Tibial artery (tissue), 4 donors: ENCODE results near the gene SCN7A.

Experiments used
- DNase-seq, 2 donors: peaks; one replicate each; pipeline ENCODE4 v3.0.0-alpha.2; 2019
- H3K27ac ChIP-seq, 2 donors: fragments of 200-600 bp; sonication (generic) in 1 of 2; 1 replicate in 1 of 2; 2 replicates in 1 of 2; pipeline ENCODE4 v1.5.1; 2018 to 2019; ENCODE audit warnings: mild to moderate bottlenecking in 1 of 2
- H3K27me3 ChIP-seq, 2 donors: fragments of 200-600 bp; sonication (generic) in 1 of 2; one replicate each; pipeline versions ENCODE4 v1.5.1 to v1.6.0; 2016 to 2019
- H3K36me3 ChIP-seq, 3 donors: fragments of 200-600 bp; sonication (generic) in 2 of 3; one replicate each; pipeline ENCODE4 v1.5.1; 2016 to 2019; ENCODE audit warnings: mild to moderate bottlenecking in 2 of 3
- H3K4me1 ChIP-seq, 4 donors: fragments of 200-600 bp; sonication (generic) in 2 of 4; 1 replicate in 3 of 4; 2 replicates in 1 of 4; pipeline ENCODE4 v1.5.1; 2016 to 2019
- H3K4me3 ChIP-seq, 2 donors: fragments of 200-600 bp; sonication (generic) in 1 of 2; 1 replicate in 1 of 2; 2 replicates in 1 of 2; pipeline ENCODE4 v1.5.1; 2018 to 2019; ENCODE audit warnings: mild to moderate bottlenecking in 2 of 2
- H3K9me3 ChIP-seq, 3 donors: fragments of 200-600 bp; sonication (generic) in 1 of 3; one replicate each; pipeline ENCODE4 v1.5.1; 2016 to 2019
- CTCF ChIP-seq, 2 experiments: fragments of 200-600 bp in 1 of 2; fragments of 450-650 bp in 1 of 2; IDR thresholded peaks; one replicate each; pipeline ENCODE4 v1.5.1; 2017 to 2019; ENCODE audit warnings: antibody characterized with exemption in 2 of 2, mild to moderate bottlenecking in 1 of 2, moderate library complexity in 1 of 2
- intact Hi-C: fragments of 100-400 bp; cut with DNase I; formaldehyde crosslinking; loops from one replicate; pipeline ENCODE4 v1.15.0; 2023; ENCODE audit warnings: low total_unique reads

Gene SCN7A

DNA sequence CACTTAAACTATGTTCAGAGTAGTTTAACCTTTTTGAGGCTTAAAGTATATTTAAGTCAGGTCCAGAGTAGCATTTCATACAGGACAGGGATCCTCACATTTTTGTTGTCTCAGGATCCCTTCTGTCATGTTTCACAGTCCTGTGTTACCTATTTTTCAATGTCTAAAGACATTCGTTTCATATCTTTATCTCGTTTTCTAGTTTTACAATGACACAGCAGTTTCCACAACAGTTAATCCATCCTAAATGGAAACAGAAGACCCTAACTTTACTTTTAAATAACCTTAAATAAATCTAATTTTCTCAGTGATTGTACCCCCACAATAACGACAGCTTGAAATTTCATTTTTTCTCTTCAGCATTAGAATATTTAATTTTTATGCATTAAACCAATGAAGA lies 101.0 kb downstream of the SCN7A start:
- no peak for TF ChIP-seq CTCF (IDR thresholded peaks at IDR 0.05)
- H3K36me3 ChIP-seq = no peaks in the 10 kb centered on the region
- no peaks in the 10 kb centered on the region for H3K4me1 ChIP-seq
- H3K27ac ChIP-seq = no peak overlapping the region
- no peak for DNase-seq
- intact Hi-C loops = no loop called here
- H3K9me3 ChIP-seq = no peaks in the 10 kb centered on the region
- no peak overlapping the region for H3K4me3 ChIP-seq
- H3K27me3 ChIP-seq = no peaks in the 10 kb centered on the region

DNA sequence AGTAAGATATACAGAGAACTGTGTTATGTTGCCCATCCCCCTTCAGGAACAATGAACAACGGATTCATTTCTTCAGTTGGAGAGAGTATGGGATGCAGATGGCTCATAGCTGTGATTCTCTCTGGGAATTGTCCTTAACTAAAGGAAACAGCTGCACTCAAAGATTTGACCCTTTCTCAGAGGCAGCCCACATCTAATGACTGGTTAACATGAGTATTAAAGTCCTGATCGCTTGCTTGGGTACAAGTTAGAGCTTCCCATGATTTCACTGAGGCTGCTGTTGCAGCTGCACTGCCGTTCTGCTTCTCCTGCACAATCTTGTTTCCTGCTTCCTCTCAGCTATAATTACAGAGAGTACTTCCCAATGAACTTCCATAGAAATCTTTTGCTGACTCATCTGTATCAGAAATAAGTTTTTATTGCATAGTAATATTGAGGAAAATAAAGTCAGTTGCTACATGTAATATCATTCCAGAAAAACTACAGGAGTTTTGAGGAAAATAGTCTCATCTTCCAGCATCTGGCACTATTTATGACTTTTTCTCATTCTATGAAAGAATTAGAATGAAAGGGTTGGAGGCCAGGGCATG lies 105.5 kb downstream of the SCN7A start:
- no peaks in the 10 kb centered on the region for H3K27me3 ChIP-seq
- TF ChIP-seq CTCF (IDR thresholded peaks at IDR 0.05) = no peak
- DNase-seq = no peak
- no peaks in the 10 kb centered on the region for H3K36me3 ChIP-seq
- H3K4me3 ChIP-seq = no peak overlapping the region
- intact Hi-C loops = no loop called here
- no peaks in the 10 kb centered on the region for H3K9me3 ChIP-seq
- no peaks in the 10 kb centered on the region for H3K4me1 ChIP-seq
- H3K27ac ChIP-seq = no peak overlapping the region

GRCh38 chr2:166385313-166385712 lies 108.7 kb downstream of the SCN7A start:
- H3K36me3 ChIP-seq = no peaks in the 10 kb centered on the region
- no peak overlapping the region for H3K27ac ChIP-seq
- intact Hi-C loops = no loop called here
- H3K4me3 ChIP-seq = no peak overlapping the region
- H3K4me1 ChIP-seq = no peaks in the 10 kb centered on the region
- no peaks in the 10 kb centered on the region for H3K27me3 ChIP-seq
- no peak for TF ChIP-seq CTCF (IDR thresholded peaks at IDR 0.05)
- H3K9me3 ChIP-seq = no peaks in the 10 kb centered on the region
- no peak for DNase-seq

DNA sequence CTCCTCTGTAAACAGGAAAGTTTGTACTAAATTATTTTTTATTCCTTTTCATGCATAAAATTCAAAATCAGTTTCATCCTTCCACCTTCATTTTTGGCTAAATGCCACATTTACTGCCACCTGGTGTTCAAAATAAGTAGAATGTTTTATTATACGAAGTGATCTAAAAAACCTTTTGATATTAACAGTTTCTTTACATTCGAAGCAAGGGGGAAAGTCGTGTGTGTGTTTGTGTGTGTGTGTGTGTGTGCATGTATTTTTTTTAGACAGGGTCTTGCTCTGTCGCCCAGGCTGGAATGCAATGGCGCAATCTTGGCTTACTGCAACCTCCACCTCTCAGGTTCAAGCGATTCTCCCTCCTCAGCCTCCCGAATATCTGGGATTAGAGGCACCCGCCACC lies 109.3 kb downstream of the SCN7A start:
- Histone ChIP-seq H3K4me3 (no peak overlapping the region), H3K9me3 (no peaks in the 10 kb centered on the region), H3K4me1 (no peaks in the 10 kb centered on the region), H3K36me3 (no peaks in the 10 kb centered on the region), H3K27me3 (no peaks in the 10 kb centered on the region), H3K27ac (no peak overlapping the region)
- intact Hi-C loops = no loop called here
- no peak for DNase-seq
- TF ChIP-seq CTCF (IDR thresholded peaks at IDR 0.05) = peak; percentile 38 to 49

GRCh38 chr2:166382448-166382847 lies 111.6 kb downstream of the SCN7A start:
- DNase-seq = no peak
- H3K4me1 ChIP-seq = no peaks in the 10 kb centered on the region
- no peak for TF ChIP-seq CTCF (IDR thresholded peaks at IDR 0.05)
- intact Hi-C loops = no loop called here
- no peaks in the 10 kb centered on the region for H3K36me3 ChIP-seq
- no peaks in the 10 kb centered on the region for H3K9me3 ChIP-seq
- H3K27me3 ChIP-seq = no peaks in the 10 kb centered on the region
- no peak overlapping the region for H3K27ac ChIP-seq
- no peak overlapping the region for H3K4me3 ChIP-seq

DNA sequence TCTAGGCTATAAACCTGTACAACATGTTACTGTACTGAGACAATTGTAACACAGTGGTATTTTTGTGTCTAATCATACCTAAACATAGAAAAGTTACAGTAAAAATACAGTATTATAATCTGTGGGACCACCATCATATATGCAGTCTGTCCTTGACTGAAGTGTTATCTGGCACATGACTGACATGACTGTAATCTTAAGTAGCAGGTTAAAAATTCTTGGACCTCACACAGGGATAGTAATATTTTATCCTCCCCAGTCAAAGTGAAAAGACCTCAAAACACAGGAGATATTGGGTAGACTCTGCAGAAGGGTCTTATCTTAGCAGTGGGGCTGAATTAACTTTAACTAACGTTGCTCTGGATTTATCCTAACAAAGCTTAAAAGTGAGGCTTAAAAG lies 113.4 kb downstream of the SCN7A start:
- H3K4me1 ChIP-seq = peaks cover 0 to 4% (median under 1%) of the 10 kb centered on the region in 4 donors
- no peaks in the 10 kb centered on the region for H3K27me3 ChIP-seq
- H3K4me3 ChIP-seq = no peak overlapping the region
- H3K36me3 ChIP-seq = no peaks in the 10 kb centered on the region
- no peak for TF ChIP-seq CTCF (IDR thresholded peaks at IDR 0.05)
- intact Hi-C loops = no loop called here
- no peak overlapping the region for H3K27ac ChIP-seq
- DNase-seq = no peak
- H3K9me3 ChIP-seq = no peaks in the 10 kb centered on the region
